ENCODE results near the gene CLEC16A.

- no peak for TF ChIP-seq TAF1 (IDR thresholded peaks at IDR 0.05; ENCODE audit: low read depth)
- TF ChIP-seq, protein P1, sequence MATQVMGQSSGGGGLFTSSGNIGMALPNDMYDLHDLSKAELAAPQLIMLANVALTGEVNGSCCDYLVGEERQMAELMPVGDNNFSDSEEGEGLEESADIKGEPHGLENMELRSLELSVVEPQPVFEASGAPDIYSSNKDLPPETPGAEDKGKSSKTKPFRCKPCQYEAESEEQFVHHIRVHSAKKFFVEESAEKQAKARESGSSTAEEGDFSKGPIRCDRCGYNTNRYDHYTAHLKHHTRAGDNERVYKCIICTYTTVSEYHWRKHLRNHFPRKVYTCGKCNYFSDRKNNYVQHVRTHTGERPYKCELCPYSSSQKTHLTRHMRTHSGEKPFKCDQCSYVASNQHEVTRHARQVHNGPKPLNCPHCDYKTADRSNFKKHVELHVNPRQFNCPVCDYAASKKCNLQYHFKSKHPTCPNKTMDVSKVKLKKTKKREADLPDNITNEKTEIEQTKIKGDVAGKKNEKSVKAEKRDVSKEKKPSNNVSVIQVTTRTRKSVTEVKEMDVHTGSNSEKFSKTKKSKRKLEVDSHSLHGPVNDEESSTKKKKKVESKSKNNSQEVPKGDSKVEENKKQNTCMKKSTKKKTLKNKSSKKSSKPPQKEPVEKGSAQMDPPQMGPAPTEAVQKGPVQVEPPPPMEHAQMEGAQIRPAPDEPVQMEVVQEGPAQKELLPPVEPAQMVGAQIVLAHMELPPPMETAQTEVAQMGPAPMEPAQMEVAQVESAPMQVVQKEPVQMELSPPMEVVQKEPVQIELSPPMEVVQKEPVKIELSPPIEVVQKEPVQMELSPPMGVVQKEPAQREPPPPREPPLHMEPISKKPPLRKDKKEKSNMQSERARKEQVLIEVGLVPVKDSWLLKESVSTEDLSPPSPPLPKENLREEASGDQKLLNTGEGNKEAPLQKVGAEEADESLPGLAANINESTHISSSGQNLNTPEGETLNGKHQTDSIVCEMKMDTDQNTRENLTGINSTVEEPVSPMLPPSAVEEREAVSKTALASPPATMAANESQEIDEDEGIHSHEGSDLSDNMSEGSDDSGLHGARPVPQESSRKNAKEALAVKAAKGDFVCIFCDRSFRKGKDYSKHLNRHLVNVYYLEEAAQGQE (IDR thresholded peaks at IDR 0.05; ENCODE audit: low read depth) = no peak
- no peak for TF ChIP-seq CEBPB (IDR thresholded peaks at IDR 0.05)
- no peak for TF ChIP-seq EP300 (IDR thresholded peaks at IDR 0.05; ENCODE audit: borderline replicate concordance)
- TF ChIP-seq FOXM1 (IDR thresholded peaks at IDR 0.05; ENCODE audit: borderline replicate concordance, low read depth) = no peak
- no peak for TF ChIP-seq CREB1 (IDR thresholded peaks at IDR 0.05; ENCODE audit: low read depth)
- TF ChIP-seq RAD21 (IDR thresholded peaks at IDR 0.05; ENCODE audit: low read depth) = no peak
- TF ChIP-seq TCF12 (IDR thresholded peaks at IDR 0.05; ENCODE audit: low read depth) = no peak
- no peak for TF ChIP-seq YY1 (IDR thresholded peaks at IDR 0.05; ENCODE audit: low read depth)
- no peak for TF ChIP-seq MAX (IDR thresholded peaks at IDR 0.05)
- no peak for TF ChIP-seq ZBTB7A (IDR thresholded peaks at IDR 0.05; ENCODE audit: low read depth)
- TF ChIP-seq TEAD4 (IDR thresholded peaks at IDR 0.05) = no peak
- no peak for TF ChIP-seq EGR1 (IDR thresholded peaks at IDR 0.05)
Measured at GRCh38 chr16:11092788-11093571, 148.6 kb downstream of the CLEC16A start.
